H1 (cell line): ENCODE data around the gene DEFB128. TPM values are rescaled to one million over a fixed set of nuclear protein-coding genes. Genes with fewer than 3 reads are reported as not detected.

Source experiments
- CTCF ChIA-PET: fragments of 300-600 bp; sonication (Branson Sonifier 250); formaldehyde crosslinking; loops from one replicate; lab custom pipeline; 2021; ENCODE audit not compliant: partially characterized antibody; lab: Charles Lee
- POLR2A ChIA-PET: fragments of 300-600 bp; sonication (Branson Sonifier 250); formaldehyde crosslinking; loops from one replicate; lab custom pipeline; 2021; ENCODE audit warnings: inconsistent platforms; ENCODE audit not compliant: partially characterized antibody; lab: Charles Lee
- DNase-seq, 2 experiments: peaks; one replicate each; pipeline versions ENCODE4 v3.0.0 to v3.0.0-alpha.2; 2010 to 2022; ENCODE audit warnings: low spot score in 2 of 2, low read depth in 1 of 2, mixed read lengths in 1 of 2
- FAIRE-seq: peaks from 2 replicates; lab custom pipeline; 2011; peaks lifted over from hg19 to GRCh38; lab: Jason Lieb, UNC
- H2AFZ ChIP-seq: 2 replicates; pipeline ENCODE4 v1.8.1; 2012; ENCODE audit warnings: low read length, inconsistent platforms
- H2AK5ac ChIP-seq: 2 replicates; pipeline ENCODE4 v1.6.1; 2013; ENCODE audit warnings: low read depth, low read length
- H2BK120ac ChIP-seq: replicated peaks from 2 replicates; pipeline ENCODE3; 2013; ENCODE audit warnings: low read depth, low read length, inconsistent platforms
- H2BK12ac ChIP-seq: 2 replicates; pipeline ENCODE4 v1.6.1; 2013; ENCODE audit warnings: low read depth, low read length
- H2BK15ac ChIP-seq: 2 replicates; pipeline ENCODE4 v1.6.1; 2013; ENCODE audit warnings: low read length
- H2BK20ac ChIP-seq: 2 replicates; pipeline ENCODE4 v1.6.1; 2013; ENCODE audit warnings: low read length
- H2BK5ac ChIP-seq: 2 replicates; pipeline ENCODE4 v1.6.1; 2013; ENCODE audit warnings: low read depth, low read length
- H3K14ac ChIP-seq: 2 replicates; pipeline ENCODE4 v1.6.1; 2013; ENCODE audit warnings: inconsistent platforms; ENCODE audit not compliant: insufficient read length
- H3K18ac ChIP-seq: 2 replicates; pipeline ENCODE4 v1.6.1; 2013; ENCODE audit warnings: low read length; ENCODE audit errors: extremely low read depth
- H3K23ac ChIP-seq: 2 replicates; pipeline ENCODE4 v1.6.1; 2013; ENCODE audit warnings: inconsistent platforms; ENCODE audit not compliant: insufficient read length
- H3K23me2 ChIP-seq: 2 replicates; pipeline ENCODE4 v1.6.1; 2013; ENCODE audit warnings: low read depth, low read length
- H3K27ac ChIP-seq: 2 replicates; pipeline ENCODE4 v1.6.1; 2011; ENCODE audit warnings: low read depth, low read length, inconsistent platforms
- H3K27me3 ChIP-seq, 4 experiments: replicated peaks in 1 of 4; 1 replicate in 1 of 4; 2 replicates in 3 of 4; pipeline versions ENCODE4 v1.6.1 to v1.8.1; 2011 to 2013; ENCODE audit warnings: low read length in 3 of 4, mild to moderate bottlenecking in 3 of 4, inconsistent platforms in 2 of 4, mixed read lengths in 2 of 4, moderate library complexity in 1 of 4; ENCODE audit not compliant: control insufficient read depth in 3 of 4, insufficient read depth in 3 of 4; ENCODE audit errors: extremely low read depth in 1 of 4
- H3K36me3 ChIP-seq, 4 experiments: 2 replicates each; pipeline versions ENCODE4 v1.6.1 to v1.8.1; 2011 to 2013; ENCODE audit warnings: mild to moderate bottlenecking in 4 of 4, low read length in 3 of 4, moderate library complexity in 2 of 4, control low read depth in 1 of 4, inconsistent platforms in 1 of 4; ENCODE audit not compliant: insufficient read depth in 4 of 4, control insufficient read depth in 2 of 4
- H3K4ac ChIP-seq: replicated peaks from 2 replicates; pipeline ENCODE3; 2013; ENCODE audit warnings: low read length, low read depth, mixed read lengths, inconsistent platforms; ENCODE audit not compliant: insufficient read length
- H3K4me1 ChIP-seq, 4 experiments: replicated peaks in 1 of 4; 1 replicate in 1 of 4; 2 replicates in 3 of 4; pipeline versions ENCODE4 v1.6.1 to v1.8.1; 2011 to 2013; ENCODE audit warnings: low read length in 3 of 4, inconsistent platforms in 2 of 4, mixed read lengths in 1 of 4; ENCODE audit not compliant: insufficient read depth in 4 of 4, control insufficient read depth in 3 of 4
- H3K4me2 ChIP-seq, 2 experiments: 2 replicates each; pipeline versions ENCODE4 v1.6.1 to v1.8.1; 2011 to 2013; ENCODE audit warnings: low read depth in 2 of 2, low read length in 2 of 2, control low read depth in 1 of 2, inconsistent platforms in 1 of 2, mild to moderate bottlenecking in 1 of 2; ENCODE audit not compliant: insufficient read depth in 1 of 2
- H3K4me3 ChIP-seq, 4 experiments: fragments of 200-600, 300-600 bp in 1 of 4; sonication (generic), shearing (Covaris generic), sonication (Bioruptor Twin) in 1 of 4; 2 replicates each; pipeline versions ENCODE4 v1.5.1 to v1.8.1; 2011 to 2016; ENCODE audit warnings: low read length in 4 of 4, low read depth in 3 of 4, control low read depth in 2 of 4, inconsistent platforms in 2 of 4, mild to moderate bottlenecking in 2 of 4, mixed read lengths in 1 of 4, moderate library complexity in 1 of 4; ENCODE audit not compliant: insufficient read depth in 2 of 4; ENCODE audit errors: extremely low read depth in 1 of 4
- H3K56ac ChIP-seq: replicated peaks from 2 replicates; pipeline ENCODE3; 2013; ENCODE audit warnings: low read depth, mild to moderate bottlenecking, mixed read lengths, low read length, inconsistent platforms; ENCODE audit not compliant: insufficient read length
- H3K79me1 ChIP-seq: 2 replicates; pipeline ENCODE4 v1.6.1; 2013; ENCODE audit warnings: low read depth, low read length, control low read depth
- H3K79me2 ChIP-seq, 2 experiments: 2 replicates each; pipeline versions ENCODE4 v1.6.1 to v1.8.1; 2012 to 2013; ENCODE audit warnings: low read length in 2 of 2, mild to moderate bottlenecking in 2 of 2, inconsistent platforms in 1 of 2; ENCODE audit not compliant: insufficient read depth in 2 of 2, control insufficient read depth in 1 of 2
- H3K9ac ChIP-seq, 4 experiments: replicated peaks in 1 of 4; 1 replicate in 1 of 4; 2 replicates in 3 of 4; pipeline versions ENCODE4 v1.6.1 to v1.8.1; 2011 to 2013; ENCODE audit warnings: low read depth in 3 of 4, low read length in 3 of 4, control low read depth in 2 of 4, mild to moderate bottlenecking in 2 of 4, moderate library complexity in 2 of 4, inconsistent platforms in 1 of 4; ENCODE audit errors: extremely low read depth in 1 of 4
- H3K9me3 ChIP-seq, 2 experiments: 2 replicates each; pipeline versions ENCODE4 v1.6.1 to v1.8.1; 2012 to 2013; ENCODE audit warnings: mild to moderate bottlenecking in 2 of 2, moderate library complexity in 2 of 2, control low read depth in 1 of 2, inconsistent platforms in 1 of 2, low read depth in 1 of 2, low read length in 1 of 2, mixed read lengths in 1 of 2; ENCODE audit not compliant: insufficient read depth in 2 of 2
- H4K20me1 ChIP-seq, 2 experiments: replicated peaks in 1 of 2; 2 replicates each; pipeline versions ENCODE3 to v1.8.1; 2011 to 2013; ENCODE audit warnings: inconsistent platforms in 2 of 2, low read length in 2 of 2, mild to moderate bottlenecking in 1 of 2; ENCODE audit not compliant: insufficient read depth in 2 of 2, control insufficient read depth in 1 of 2
- H4K5ac ChIP-seq: 2 replicates; pipeline ENCODE4 v1.6.1; 2013; ENCODE audit warnings: low read length, low read depth, mixed read lengths, inconsistent platforms; ENCODE audit not compliant: insufficient read length
- H4K8ac ChIP-seq: 2 replicates; pipeline ENCODE4 v1.8.0; 2013; ENCODE audit warnings: mild to moderate bottlenecking, moderate library complexity, low read length, inconsistent platforms; ENCODE audit not compliant: insufficient read depth; ENCODE audit errors: extremely low read depth
- H4K91ac ChIP-seq: replicated peaks from 2 replicates; pipeline ENCODE3; 2013; ENCODE audit warnings: low read length, mixed read lengths, inconsistent platforms; ENCODE audit not compliant: insufficient read length
- CBX8 ChIP-seq: fragments of 300-800, 300-1000 bp; sonication (generic); IDR thresholded peaks from 2 replicates; pipeline ENCODE4 v1.7.1; 2016; ENCODE audit warnings: low read depth, low read length, borderline replicate concordance
- CHD1 ChIP-seq: IDR thresholded peaks from 2 replicates; pipeline ENCODE4 v1.6.1; 2012; ENCODE audit warnings: low read depth, low read length, improper control_type of control experiment
- CHD2 ChIP-seq: IDR thresholded peaks from 2 replicates; pipeline ENCODE4 v1.6.1; 2012; ENCODE audit warnings: low read length, improper control_type of control experiment
- EZH2 ChIP-seq: fragments of 200-600 bp; sonication (generic); IDR thresholded peaks from 2 replicates; pipeline ENCODE4 v1.7.1; 2012; ENCODE audit warnings: low read depth, mild to moderate bottlenecking, moderate library complexity, low read length, inconsistent platforms; ENCODE audit not compliant: severe bottlenecking
- GTF2F1 ChIP-seq: IDR thresholded peaks from 2 replicates; pipeline ENCODE4 v1.6.1; 2012; ENCODE audit warnings: low read depth, low read length, improper control_type of control experiment, borderline replicate concordance
- HDAC6 ChIP-seq: IDR thresholded peaks from one replicate; pipeline ENCODE4 v1.7.1; 2012; ENCODE audit warnings: low read depth, mild to moderate bottlenecking, inconsistent platforms, low read length, moderate library complexity
- KDM1A ChIP-seq: fragments of 200-600, 300-600 bp; sonication (generic); IDR thresholded peaks from 2 replicates; pipeline ENCODE4 v1.7.1; 2016; ENCODE audit warnings: mild to moderate bottlenecking, low read length, borderline replicate concordance
- POU5F1 ChIP-seq: IDR thresholded peaks from 2 replicates; pipeline ENCODE4 v1.6.1; 2011; ENCODE audit warnings: low read depth, mild to moderate bottlenecking, low read length, moderate library complexity
- SP4 ChIP-seq: IDR thresholded peaks from 2 replicates; pipeline ENCODE4 v1.6.1; 2012; ENCODE audit warnings: low read length, inconsistent platforms
- SRF ChIP-seq: IDR thresholded peaks from 2 replicates; pipeline ENCODE4 v1.6.1; 2011; ENCODE audit warnings: mild to moderate bottlenecking, low read depth, low read length, moderate library complexity
- WGBS, 2 experiments: shearing (Covaris generic) in 1 of 2; methylation state at CpG; one replicate each; pipeline versions ENCODE4 v1.1.6 to v1.1.7; 2013 to 2015; ENCODE audit warnings: low lambda C conversion rate in 2 of 2, mixed read lengths in 2 of 2, inconsistent platforms in 1 of 2, low coverage in 1 of 2, missing lambda C conversion rate in 1 of 2; ENCODE audit not compliant: insufficient replicate concordance in 2 of 2, insufficient coverage in 1 of 2, insufficient read length in 1 of 2; ENCODE audit errors: extremely low coverage in 1 of 2, missing lambda C conversion rate in 1 of 2; 5-methylcytosine and 5-hydroxymethylcytosine counted together
- polyA plus RNA-seq, 7 experiments: library from polyadenylated mRNA; depleted of rRNA in 3 of 7; stranded (reverse) in 5 of 7; unstranded in 2 of 7; fragments of >200 nt in 5 of 7; fragments of 200-250 nt in 2 of 7; gene quantifications; 1 replicate in 5 of 7; 2 replicates in 1 of 7; 4 replicates in 1 of 7; pipeline versions ENCODE4 v1.2.1 to v1.2.3, GENCODE V29; 2011 to 2013; ENCODE audit warnings: missing spikeins in 2 of 7, mixed read lengths in 2 of 7
- total RNA-seq: library from RNA; stranded (reverse); fragmentation: NEBNext Ultra II Directional; extraction: Animal tissue kit (Norgen Biotek cat#: 25700); gene quantifications from 2 replicates; pipeline ENCODE4 v1.2.1, GENCODE V29; 2021
- TF ChIP-seq, protein P1 (sequence below): IDR thresholded peaks from 2 replicates; pipeline ENCODE4 v1.6.1; 2012; ENCODE audit warnings: low read length, inconsistent platforms
- TF ChIP-seq, protein P2 (sequence below): IDR thresholded peaks from 2 replicates; pipeline ENCODE4 v1.6.1; 2011; ENCODE audit warnings: low read depth, mild to moderate bottlenecking, low read length; ENCODE audit not compliant: insufficient read depth

DEFB128 gene
- total and polyA plus RNA-seq, 2 of the 8 experiments (the other 6 are each of a cell fraction or from before 2014, with no cell fraction given), result not detected

DNA sequence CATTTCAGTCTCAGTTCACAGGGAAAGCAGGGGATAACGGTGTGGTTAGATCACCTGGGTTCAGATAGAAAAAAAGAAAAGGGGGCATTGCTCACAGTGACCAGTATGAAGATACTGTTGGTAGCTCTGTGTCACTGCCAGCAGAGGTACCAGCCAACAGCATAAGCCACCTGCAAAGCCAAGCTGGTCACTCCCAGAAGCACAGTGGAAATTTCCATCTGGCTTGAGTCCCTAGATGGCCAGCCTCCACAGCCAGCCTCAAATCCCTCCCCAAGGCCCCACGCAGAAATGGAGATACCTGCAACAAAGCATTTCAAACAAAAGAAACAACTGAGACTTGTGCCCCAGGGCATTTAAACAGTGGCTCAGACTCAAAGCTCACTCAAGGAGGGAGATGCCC lies 20.6 kb downstream of the DEFB128 start:
- Histone ChIP-seq H3K4me2 (no peak overlapping the region), H3K56ac (no peak overlapping the region), H4K5ac (no peak overlapping the region), H3K27ac (no peak overlapping the region), H3K9ac (no peak overlapping the region), H3K4ac (no peak overlapping the region), H2BK5ac (no peak overlapping the region), H3K79me2 (no peaks in the 10 kb centered on the region), H3K4me3 (no peak overlapping the region), H3K9me3 (peaks cover 32 to 34% of the 10 kb centered on the region in 2 experiments), H4K91ac (no peak overlapping the region), H3K14ac (no peak overlapping the region), H3K27me3 (no peaks in the 10 kb centered on the region), H3K23me2 (peaks cover 2% of the 10 kb centered on the region; the same call in 1 of the 2 replicates), H3K18ac (no peak overlapping the region), H3K4me1 (no peaks in the 10 kb centered on the region), H3K79me1 (no peaks in the 10 kb centered on the region), H4K20me1 (no peaks in the 10 kb centered on the region), H4K8ac (no peak overlapping the region), H2BK120ac (no peak overlapping the region), H3K23ac (no peak overlapping the region), H2BK15ac (no peak overlapping the region), H2BK20ac (no peak overlapping the region), H3K36me3 (no peaks in the 10 kb centered on the region), H2AK5ac (no peak overlapping the region), H2AFZ (no peak overlapping the region), H2BK12ac (no peak overlapping the region)
- POLR2A ChIA-PET, result no interaction called here
- 52% methylated on average over 2 of the region's 2 CpGs; no CpG with 5 or more reads in 1 of the 2 experiments for WGBS, 2 experiments
- no peak for DNase-seq
- FAIRE-seq, result no peak
- CTCF ChIA-PET, result no interaction called here
- TF ChIP-seq, protein P1, sequence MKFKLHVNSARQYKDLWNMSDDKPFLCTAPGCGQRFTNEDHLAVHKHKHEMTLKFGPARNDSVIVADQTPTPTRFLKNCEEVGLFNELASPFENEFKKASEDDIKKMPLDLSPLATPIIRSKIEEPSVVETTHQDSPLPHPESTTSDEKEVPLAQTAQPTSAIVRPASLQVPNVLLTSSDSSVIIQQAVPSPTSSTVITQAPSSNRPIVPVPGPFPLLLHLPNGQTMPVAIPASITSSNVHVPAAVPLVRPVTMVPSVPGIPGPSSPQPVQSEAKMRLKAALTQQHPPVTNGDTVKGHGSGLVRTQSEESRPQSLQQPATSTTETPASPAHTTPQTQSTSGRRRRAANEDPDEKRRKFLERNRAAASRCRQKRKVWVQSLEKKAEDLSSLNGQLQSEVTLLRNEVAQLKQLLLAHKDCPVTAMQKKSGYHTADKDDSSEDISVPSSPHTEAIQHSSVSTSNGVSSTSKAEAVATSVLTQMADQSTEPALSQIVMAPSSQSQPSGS, result no peak
- no peak for TF ChIP-seq GTF2F1
- TF ChIP-seq SP4, result no peak
- TF ChIP-seq POU5F1, result no peak
- TF ChIP-seq, protein P2, sequence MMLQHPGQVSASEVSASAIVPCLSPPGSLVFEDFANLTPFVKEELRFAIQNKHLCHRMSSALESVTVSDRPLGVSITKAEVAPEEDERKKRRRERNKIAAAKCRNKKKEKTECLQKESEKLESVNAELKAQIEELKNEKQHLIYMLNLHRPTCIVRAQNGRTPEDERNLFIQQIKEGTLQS, result no peak
- no peak for TF ChIP-seq CBX8
- no peak for TF ChIP-seq HDAC6
- no peak for TF ChIP-seq CHD2
- no peak for TF ChIP-seq KDM1A
- TF ChIP-seq SRF, result no peak
- TF ChIP-seq CHD1, result no peak
- no peak for TF ChIP-seq EZH2
